GM19463 (cell line): ENCODE data around the gene CYFIP2.

Experiments
- ATAC-seq: cut with Tn5 transposase; IDR thresholded peaks from one replicate; pipeline ENCODE4 v1.9.1; 2021; ENCODE audit warnings: mild to moderate bottlenecking, moderate library complexity; ENCODE audit not compliant: unreplicated experiment

The CYFIP2 gene

DNA sequence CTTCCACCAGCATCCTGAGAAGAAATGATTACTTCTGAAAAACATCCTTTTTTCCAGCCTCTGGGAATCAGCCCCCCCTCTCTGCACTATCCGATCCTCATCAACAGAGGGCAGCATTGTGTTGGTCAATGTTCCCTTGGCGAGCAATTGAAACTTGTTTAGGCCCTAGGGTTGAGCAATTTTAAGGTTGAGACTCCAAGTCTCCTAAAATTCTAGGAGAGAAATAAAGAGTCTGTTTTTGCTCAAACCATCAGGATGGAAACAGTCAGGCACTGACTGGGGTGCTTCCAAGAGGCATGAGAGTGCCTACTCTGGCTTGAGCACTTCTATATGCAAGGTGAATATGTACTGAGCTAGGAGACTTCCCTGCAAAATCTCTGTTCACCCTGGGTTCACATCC lies 12.4 kb upstream of the CYFIP2 start:
- ATAC-seq: peak; percentile 36

DNA sequence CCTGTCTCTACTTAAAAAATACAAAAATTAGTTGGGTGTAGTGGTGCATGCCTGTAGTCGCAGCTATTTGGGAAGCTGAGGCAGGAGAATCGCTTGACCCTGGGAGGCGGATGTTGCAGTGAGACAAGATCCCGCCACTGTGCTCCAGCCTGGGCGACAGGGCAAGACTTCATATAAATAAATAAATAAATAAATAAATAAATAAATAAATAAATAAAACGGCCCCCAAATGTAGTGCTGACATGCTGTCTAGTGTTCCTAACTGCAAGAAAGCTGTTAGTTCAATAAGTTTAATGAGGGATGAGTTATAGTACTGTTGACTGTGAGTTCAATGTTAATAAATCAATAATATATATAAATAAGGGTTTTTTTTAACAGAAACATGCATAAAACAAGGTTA lies 7.5 kb upstream of the CYFIP2 start:
- ATAC-seq: no peak

DNA sequence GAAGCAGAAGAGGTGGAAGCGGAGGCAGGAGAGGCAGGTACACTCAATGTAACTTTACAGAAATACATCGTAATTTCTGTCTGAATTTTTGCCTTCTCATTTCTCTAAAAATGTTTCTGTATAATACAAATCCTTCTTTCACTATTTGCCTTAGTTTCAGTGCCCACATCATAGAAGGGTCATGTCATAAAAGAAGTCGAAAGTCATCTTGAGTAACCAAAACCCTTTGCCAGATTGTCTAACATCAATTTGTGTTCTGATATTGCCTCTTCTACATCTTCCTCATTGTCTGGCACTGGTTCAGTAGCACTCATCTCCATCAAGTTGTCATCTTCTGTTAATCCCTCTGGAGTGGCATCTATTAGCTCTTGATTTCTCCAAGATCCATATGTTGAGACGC lies 6.2 kb upstream of the CYFIP2 start:
- ATAC-seq: no peak

- ATAC-seq: no peak
These were observed 2.3 kb upstream of the CYFIP2 start for GRCh38 chr5:157263496-157264090.

DNA sequence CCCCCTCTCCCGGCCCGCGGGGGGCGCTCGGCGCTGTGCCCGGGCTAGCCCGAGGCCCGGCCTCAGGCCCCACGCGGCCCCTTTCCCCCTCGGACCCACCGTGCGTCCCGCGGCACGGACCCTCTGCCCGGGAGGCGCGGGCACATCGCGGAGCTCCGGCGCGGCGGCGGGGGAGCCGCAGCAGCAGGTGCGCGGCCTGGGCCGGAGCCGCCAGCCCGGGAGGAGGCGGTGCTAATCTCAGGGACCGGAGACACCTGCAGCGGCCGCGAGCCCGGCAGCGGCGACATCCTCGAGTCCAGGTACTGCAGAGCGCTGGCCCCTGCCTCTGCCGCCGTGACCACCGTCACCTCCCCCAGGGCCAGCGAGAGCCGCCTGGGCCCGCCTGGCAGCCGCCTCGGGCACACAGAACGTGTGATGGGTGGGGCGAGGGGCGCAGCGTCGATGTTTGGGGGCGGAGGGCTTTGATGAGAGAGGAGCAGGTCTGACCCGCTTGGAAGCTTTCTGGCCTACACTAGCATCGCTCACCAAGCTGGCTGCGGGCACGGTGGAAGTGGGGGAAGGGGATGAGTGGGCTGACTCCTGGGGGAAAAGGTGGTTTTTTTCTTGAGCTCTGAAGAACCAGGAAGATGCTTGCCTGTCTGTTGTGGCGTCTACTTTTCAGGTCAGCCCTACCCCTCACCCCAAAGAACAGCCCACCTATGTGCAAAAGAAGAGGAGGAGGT lies 524 bp downstream of the CYFIP2 start:
- ATAC-seq: peak; percentile 38

DNA sequence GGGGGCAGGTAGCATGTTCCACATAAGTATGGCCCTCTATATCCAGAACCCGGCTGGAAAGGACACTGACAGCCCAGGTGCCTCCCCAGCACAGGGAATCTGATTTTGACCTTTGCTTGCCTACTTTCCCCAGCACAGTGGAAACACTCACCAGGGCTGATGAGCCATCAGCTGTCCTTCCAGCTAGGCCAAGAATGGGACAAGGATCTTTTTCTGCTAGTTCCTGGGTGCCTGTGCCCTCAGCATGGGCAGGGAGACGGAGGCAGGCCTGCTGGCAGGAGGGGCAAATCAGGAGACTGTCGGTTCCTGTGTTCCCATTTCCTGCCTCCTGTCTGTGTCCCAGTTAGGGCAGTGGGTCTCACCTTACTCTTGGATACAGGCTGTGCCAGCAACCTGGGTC lies 1.1 kb downstream of the CYFIP2 start:
- no peak for ATAC-seq

DNA sequence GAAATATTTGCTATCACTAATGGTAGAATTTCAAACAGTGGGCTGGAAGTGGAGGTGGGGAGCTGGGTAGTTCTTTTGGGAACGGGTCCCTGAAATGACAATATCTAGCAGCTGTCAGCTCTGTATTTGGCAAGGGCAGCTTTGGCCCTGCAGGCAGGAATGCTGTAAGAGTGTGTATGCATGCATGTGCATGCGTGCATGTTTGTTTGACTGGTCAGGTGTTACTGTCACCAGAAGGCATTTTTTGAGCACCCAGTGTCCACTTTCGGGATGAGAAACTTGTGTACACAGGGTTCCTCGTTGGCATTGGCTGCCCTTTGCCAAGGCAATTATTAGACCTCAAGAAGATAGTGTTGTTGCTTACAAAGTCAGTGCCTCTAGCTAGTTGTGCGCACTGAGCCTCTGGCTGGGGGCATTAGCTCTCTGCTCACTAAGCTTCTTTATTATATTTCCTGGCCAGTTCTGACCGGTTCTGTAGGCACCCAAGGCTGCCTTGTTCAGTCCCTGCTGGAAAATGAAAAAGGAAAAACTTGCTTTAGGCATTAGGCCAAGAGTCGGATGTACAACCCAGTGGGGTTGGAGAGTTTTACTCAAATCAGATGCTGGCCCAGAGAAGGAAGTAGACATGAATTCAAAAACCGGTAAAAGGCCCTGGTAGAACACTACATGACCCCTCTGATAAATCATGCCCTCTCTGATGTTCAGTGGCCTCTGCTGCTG lies 2.0 kb downstream of the CYFIP2 start:
- no peak for ATAC-seq

DNA sequence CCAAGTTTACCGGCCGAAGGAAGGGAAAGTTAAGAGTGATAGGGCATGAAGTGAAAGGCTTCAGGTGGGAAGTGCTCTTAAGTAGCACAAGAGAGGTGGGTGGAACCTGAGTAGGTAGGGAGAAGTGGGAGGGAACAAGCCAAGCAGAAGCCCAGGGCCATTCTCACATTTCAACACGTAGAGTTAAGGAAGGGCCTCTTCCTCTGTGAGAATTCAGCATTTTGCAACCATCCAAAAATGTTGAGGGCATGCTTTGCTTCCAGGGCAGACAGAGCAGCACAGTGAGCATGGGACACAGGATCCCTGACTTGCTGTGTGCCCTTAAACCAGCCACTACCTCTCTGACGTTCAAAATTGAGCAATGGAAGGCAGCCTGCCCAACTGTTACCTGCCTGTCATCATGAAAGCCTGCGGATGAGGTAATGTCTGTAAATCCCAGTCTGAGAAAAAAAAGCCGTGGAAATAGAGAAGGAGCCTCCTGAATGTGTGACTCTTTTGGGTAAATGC lies 3.3 kb downstream of the CYFIP2 start:
- no peak for ATAC-seq

DNA sequence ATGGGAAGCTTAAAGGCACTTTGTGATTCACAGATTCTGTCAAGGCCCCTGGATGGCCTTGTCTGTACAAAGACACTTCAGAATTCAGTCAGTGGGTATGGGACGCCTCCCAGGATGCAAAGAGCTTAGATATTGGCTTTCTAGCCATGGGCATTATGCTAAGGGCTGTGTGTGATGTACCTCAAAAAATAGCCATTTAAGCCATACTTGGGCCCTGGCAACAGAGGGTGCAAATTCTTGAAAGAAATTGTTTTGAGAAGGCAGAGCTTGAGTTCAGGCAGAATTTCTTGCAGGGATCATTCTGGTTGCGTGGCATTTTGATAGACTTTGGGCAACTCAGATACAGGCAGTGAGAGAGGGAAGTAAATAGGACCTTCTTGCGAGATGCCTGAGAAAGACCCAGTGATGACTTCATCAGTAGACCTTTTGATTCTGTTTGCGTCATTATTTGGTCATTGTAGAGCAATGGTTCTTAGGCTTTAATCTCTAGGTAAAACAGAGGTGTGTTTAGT lies 3.9 kb downstream of the CYFIP2 start:
- ATAC-seq: no peak

DNA sequence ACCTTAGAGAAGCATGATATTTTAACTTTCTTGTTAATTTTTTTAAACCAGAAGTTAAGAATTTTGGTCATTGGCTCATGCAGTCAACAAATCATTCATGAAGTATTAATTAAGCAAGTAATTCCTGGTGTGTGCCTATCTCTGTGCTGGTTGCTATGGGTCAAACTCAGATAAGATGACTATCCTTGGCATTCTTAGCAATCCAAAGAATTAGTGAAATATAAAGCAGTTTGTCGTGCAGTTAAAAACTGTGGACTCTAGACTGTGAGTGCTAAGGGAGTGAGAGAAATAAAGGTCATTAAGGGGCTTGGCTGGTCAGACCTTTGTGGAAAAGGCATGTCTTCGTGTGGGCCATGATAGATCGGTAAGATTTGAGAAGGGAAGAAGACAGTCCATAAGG lies 4.8 kb downstream of the CYFIP2 start:
- no peak for ATAC-seq

DNA sequence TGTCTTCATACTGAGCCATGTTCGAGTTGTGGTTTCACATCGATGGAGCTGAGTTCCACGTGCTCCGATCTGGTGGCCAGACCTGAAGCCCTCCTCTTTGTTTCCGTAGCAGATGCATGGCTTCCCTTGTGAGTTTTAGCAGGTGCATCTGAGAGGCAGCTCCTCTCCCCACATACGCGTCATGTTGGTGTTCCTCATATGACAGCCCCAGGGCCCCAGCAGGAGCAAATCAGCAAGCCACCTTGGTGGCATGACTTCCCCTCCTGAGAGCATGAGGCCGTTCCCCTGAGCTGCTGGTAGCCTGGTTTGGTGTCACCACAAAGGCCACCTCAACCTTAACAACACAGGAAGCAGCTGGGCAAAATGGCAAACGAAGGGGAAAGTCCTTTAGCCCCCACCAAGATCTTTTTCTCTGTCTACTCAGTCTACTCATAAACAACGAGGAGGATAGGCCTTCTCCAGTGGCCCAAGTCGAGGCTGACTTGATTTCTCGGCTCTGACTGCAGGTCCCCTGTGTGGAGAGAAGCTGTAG lies 5.9 kb downstream of the CYFIP2 start:
- peak; percentile 79 for ATAC-seq

DNA sequence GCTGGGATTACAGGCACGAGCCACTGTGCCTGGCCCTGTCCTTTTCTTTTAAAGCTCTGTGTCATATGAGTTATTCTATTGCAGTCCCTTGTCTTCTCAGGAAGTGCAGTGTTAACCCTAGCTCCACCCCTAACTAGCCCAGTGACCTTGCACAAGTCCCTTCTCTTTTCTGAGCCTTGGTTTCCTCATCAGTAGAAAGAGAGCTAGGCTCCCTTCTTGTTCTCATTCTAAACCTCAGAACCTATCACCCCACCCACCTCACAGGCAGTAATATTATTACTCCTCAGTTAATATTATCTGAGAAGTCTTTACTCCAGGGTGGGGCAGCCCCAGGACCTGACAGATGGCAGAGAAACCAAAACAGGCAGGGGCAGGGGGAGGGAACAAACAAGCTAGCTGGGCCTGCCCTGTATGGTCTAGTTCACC lies 7.2 kb downstream of the CYFIP2 start:
- ATAC-seq: peak; percentile 50

GRCh38 chr5:157275403-157275802 lies 9.5 kb downstream of the CYFIP2 start:
- ATAC-seq: no peak

GRCh38 chr5:157278319-157279037 lies 12.6 kb downstream of the CYFIP2 start:
- no peak for ATAC-seq

- no peak for ATAC-seq
These were observed 13.8 kb downstream of the CYFIP2 start for GRCh38 chr5:157279605-157280239.

DNA sequence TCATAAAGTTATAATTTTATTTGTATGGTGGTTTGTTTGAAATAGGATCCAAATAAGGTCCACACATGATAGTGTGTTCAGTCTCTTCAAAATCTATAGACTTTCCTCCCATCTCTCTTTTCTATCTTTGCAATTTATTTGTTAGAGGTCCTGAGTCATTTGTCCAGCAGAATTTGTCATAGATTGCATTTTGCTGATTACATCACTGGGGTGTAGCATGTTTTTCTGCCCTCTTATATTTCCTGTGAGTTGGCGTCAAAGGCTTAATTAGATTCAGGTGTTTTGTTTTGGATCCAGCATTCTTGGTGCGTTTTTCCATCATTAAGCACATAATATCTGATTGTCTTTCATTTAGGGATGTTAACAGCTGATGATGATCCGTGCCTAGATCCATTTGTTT lies 15.0 kb downstream of the CYFIP2 start:
- no peak for ATAC-seq

GRCh38 chr5:157282150-157282549 lies 16.2 kb downstream of the CYFIP2 start:
- no peak for ATAC-seq

- peak; percentile 99 for ATAC-seq
These were observed 17.5 kb downstream of the CYFIP2 start for GRCh38 chr5:157283434-157283833.

- ATAC-seq: no peak
These were observed 18.7 kb downstream of the CYFIP2 start for GRCh38 chr5:157284458-157285212.
